ENCODE measurements around the gene POTEF. TPM values are rescaled to one million over a fixed set of nuclear protein-coding genes. Genes with fewer than 3 reads are reported as not detected.

Gene POTEF
- 0.16 and 0.25 TPM in 2 replicates for total RNA-seq

GRCh38 chr2:130129120-130129829, at the start of gene POTEF:
POTEF (minus strand) TSS chr2:130129222; CDS start chr2:130120515, 8,707 bp downstream.

DNA sequence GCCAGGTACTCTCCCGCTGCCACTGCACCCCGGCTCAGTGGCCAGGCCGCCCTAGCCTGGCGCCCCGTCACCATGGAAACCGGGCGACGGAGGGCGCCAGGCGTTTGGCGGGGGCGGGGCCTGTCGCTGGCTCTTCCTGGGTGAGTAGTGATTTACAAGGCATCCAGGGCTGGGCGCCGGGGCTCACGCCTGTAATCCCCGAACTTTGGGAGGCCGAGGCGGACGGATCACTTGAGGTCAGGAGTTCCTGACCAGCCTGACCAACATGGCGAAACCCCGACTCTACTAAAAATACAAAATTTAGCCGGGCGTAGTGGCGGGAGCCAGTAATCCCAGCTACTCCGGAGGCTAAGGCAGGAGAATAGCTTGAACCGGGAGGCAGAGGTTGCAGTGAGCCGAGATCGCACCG, 16.0 kb upstream of the POTEF start, which contains the start of gene CCDC74B:
CCDC74B (minus strand) TSS at position 107 of the 409 bp plus-strand sequence. CDS start 116 bp downstream, outside the sequence.

Other genes with a start within 250 kb of the POTEF start
- gene RAB6C, start 149.6 kb downstream of the POTEF start, total RNA-seq = 0.06 TPM in 1 of 2 replicates, not detected in the other
- gene CCDC74B, start 15.9 kb upstream of the POTEF start, total RNA-seq = 0.65 and 0.94 TPM in 2 replicates
- gene SMPD4, start 52.4 kb upstream of the POTEF start, total RNA-seq = 12.0 and 24.0 TPM in 2 replicates
- gene MZT2B, start 53.0 kb upstream of the POTEF start, total RNA-seq = 125 and 220 TPM in 2 replicates
- gene TUBA3E, start 69.2 kb upstream of the POTEF start, total RNA-seq = not detected in 2 replicates
- gene IMP4, start 213.7 kb upstream of the POTEF start, total RNA-seq = 65.9 and 111 TPM in 2 replicates
- 20.9 and 32.5 TPM in 2 replicates for gene PTPN18, start 226.8 kb upstream of the POTEF start, total RNA-seq

Measured in bladder microvascular endothelial cell (primary cell).